ENCODE data around the gene SOX21.
"Not testable (repeated sequence)": the region's sequence is repeated elsewhere in the genome, so short reads cannot be mapped to it uniquely, and the experiment has no call there.

SOX21 gene

DNA sequence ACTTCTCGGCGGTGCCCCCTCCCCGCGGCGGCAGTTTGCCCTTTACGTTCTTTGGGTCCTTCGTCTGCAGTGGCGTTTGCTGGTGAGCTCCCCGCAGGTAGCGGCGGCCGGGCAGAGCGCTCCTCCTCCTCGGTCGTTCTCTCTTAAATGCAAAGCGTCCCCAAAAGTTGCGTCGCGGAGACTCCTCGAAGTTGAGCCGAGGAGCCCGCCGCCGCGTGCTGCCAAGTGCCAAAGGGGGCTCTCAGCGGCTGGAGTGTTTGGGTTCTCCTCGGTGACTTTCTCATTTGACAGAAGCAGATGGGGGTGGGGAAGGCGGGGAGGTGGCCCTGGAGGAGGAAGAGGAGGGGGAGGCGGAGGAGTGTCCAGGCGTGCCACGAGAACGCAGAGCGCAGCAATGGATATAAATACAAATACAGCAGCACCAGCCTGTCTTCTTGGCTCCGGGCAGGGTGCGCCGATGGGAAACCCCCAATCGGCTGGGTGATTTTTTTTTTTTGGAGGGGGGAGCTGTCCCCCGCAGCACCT is at the start of gene SOX21:
Gene SOX21, minus strand, starts transcription at position 259 of the 525 bp plus-strand sequence. CDS start 496 bp downstream, outside the sequence.
- DNase-seq: no peak

DNA sequence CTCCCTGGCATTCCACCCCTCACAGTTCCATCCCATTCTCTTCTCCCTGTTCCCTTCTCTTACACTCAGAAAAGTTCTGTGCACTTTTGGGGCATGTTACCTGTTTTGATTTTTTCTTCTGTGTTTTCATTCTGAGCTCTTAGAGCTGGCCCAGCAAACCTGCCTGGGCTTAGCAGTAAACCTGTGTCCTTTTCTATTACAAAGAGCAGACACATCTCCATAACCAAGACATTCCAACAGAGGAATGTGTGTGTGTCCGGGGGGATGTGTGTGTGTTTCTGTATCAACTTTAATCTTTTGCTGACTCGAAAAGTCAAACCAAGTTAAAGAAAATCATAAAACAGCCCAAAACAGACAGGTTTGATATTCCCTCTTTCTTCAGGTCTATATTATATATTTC is 49.1 kb upstream of the SOX21 start:
- no peak for DNase-seq

DNA sequence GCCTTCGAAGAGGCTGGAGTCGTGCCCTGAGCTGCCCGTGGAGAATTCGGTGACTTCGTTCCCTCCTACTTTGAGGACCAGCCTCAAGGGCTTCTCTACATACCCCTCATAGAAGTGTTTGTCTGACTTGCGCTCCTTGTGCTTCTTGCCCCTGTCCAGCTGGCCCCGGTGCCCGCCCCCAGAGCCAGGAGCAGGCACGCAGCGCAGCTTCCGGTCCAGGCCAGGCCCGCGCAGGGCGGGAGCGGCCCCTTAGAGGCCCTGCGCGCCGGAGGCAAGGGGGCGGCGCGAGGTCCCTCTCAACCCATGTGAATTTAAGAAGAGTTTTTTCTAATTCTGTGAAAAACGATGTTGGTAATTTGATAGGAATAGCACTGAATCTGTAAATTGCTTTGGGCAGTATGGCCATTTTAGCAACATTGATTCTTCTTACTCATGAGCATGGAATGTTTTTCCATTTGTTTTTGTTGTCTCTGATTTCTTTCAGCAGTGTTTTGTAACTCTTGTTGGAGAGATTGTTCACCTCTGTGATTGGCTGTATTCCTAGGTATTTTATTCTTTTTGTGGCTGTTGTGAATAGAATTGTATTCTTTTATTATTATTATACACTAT is 46.9 kb upstream of the SOX21 start:
- DNase-seq: no peak

DNA sequence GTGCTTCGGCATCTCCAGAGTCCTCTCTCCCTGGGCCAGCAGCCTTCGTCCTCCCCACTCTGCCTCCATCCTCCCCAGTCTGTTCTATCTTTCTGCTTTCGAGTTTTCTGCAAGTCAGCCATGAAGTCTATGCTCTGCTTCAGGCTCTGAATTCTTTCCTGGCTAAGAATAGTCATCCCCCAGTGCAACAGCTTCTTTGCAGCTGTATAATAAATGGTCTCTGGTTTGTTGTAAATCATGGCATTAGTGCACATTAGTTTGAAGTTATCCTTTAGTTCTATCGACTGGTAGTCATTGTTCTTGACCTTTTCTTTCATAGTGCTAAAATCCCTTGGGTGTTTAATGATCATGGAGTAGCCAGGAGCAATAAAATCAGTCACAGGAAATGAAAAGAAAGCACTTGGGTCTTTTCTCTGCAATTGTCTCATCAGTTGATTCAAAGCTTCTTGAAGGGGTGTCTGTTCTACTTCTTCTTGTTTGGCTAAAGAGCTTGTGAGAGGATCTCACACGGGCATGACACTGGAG is 46.2 kb upstream of the SOX21 start:
- no peak for DNase-seq

DNA sequence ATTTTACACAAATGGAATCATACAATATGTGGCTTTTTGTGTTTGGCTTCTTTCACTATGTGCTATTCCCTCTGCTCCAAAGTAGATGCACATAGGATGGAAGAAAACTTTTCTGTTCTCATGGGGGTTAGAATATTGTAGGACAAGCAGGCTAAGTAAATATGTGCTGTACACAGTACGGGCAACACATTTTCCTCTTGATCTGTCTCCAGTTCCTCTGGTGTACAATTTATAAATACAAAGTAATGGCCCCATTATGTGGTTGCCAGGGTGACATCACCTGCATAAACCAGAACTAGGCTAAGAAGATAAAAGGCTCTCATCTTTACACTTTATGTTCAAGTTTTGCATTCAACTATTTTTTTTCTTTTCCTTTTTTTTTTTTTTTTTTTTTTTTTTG is 41.0 kb upstream of the SOX21 start:
- no peak for DNase-seq

DNA sequence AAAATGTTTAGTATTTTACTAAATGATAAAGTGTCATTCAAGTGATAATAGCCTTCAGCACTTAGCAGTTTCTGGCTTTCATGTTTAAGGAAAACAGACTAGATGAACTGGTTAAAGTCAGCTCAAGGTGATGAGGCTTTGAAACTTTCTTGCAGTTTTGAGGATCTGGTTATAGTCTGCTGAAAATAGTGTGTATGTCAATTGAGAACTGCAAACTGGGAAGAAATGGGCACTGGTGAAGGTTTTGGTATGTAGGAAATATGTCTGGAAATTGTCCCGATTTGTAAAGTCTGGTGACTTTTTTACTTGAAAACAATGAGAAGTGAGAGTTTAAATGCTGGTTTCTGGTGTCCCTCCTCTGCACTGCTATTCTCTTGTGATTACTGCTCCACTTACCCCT is 36.8 kb upstream of the SOX21 start:
- DNase-seq: no peak

DNA sequence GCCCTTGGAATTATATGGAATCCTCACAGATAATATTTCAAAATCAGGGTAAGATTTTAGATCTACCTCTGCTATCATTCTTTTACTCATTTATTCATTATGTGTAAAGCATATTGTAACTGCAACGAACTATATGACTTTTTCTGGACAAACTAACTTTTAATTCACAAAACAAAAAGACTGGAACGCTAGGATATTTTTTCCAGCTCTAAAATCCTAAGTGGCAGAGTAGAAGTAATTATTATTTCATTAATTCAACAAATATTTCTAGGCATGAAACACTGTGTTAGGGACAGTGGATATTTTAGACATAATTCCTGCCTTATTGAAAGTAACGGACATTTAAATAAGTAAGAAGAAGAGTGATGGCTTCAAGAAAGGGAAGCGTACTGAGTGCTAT is 26.9 kb upstream of the SOX21 start:
- DNase-seq: no peak

DNA sequence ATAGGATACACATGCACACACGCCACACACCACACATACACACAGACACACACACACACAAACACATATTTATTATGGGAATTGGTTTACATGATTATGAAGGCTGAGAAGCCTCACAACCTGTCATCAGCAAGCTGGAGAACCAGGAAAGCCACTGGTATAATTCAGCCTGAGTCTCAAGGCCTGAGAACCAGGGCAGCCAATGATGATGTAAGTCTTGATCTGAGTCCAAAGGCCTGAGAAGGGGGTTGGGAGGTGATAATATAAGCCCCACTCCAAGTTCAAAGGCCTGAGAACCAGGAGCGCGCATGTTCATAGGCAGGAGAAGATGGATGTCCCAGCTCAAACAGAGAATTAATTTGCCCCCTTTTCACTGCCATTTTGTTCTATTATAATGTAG is 18.7 kb upstream of the SOX21 start:
- DNase-seq: no peak

DNA sequence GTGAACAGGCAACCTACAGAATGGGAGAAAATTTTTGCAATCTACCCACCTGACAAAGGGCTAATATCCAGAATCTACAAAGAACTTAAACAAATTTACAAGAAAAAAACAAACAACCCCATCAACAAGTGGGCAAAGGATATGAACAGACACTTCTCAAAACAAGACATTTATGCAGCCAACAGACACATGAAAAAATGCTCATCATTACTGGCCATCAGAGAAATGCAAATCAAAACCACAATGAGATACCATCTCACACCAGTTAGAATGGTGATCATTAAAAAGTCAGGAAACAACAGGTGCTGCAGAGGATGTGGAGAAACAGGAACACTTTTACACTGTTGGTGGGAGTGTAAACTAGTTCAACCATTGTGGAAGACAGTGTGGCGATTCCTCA is 17.6 kb upstream of the SOX21 start:
- not testable (repeated sequence) for DNase-seq

DNA sequence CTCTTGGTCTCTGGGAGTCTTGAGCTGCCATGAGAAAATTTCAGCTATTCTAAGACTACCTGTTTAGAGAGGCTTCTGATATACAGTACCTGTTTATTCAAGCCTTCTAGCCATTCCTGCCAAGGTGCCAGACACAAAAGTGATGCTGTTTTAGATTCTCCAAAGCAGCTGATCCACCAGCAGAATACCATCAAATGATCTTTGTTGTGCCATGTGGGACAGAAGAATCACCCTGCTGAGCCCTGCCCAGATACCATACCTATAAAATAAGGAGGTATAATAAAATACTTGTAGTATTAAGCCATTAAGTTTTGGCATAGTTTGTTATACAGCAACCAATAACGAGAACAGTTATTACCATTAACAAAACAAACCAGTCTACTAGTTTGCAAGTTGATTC is 14.1 kb upstream of the SOX21 start:
- DNase-seq: no peak

DNA sequence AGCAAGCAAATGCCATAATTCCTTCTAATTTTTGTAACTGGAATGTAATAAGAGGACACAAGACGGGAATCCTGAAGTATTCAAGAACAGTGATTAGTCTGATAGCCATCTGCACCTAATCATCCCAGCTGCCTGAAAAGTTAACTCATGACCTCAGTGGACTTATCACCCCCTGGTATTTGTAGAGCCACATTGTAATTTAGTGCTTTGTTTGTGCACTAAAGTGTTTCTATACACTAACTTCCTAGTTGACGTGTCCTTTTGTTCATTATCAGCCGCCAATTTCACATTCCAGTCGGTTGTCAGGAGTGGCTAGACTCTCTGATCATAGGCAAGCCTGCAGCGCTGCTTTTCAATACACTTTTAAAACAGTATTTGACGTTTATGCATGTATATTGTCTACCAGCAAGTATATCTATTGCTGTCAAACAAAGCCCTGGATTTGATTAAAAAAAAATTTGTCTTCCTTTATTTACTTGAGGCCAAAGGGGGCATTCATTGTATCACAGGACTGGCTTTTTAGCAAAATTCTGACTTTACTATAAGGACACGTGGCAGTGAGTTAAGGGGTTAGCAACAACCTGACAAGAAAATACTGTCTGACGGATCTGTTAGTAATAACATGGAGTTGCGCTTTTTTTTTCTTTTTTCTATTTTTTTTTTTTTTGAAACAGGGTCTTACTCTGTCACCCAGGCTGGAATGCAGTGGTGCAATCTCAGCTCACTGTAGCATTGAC is 10.4 kb upstream of the SOX21 start:
- DNase-seq: no peak

DNA sequence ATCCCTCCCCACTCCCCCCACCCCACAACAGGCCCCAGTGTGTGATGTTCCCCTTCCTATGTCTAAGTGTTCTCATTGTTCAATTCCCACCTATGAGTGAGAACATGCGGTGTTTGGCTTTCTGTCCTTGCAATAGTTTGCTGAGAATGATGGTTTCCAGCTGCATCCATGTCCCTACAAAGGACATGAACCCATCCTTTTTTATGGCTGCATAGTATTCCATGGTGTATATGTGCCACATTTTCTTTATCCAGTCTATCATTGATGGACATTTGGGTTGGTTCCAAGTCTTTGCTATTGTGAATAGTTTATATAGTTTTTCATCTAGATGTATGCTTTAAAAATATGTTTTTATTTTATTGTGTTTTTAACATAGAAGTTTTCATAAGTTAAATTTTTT is 6.4 kb upstream of the SOX21 start:
- not testable (repeated sequence) for DNase-seq

DNA sequence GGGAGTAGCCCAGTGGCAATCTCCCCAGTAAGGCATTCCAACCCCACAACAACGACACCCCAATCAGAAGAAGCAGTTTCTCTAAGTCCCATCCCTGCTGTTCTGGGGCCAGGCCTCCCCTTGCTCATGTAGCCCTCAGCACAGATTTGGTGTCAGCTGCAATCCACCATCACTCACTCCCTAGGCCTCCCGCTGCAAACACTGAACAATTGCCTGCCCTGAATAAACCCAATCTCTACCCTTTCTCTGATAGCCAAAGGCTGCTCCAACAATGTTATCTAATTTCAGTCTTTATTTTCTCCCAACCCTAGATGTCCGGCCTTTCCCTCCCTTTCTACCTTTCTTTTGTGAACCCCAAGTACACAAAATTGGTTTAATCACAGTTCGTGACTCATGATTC is 5.6 kb upstream of the SOX21 start:
- DNase-seq: no peak

DNA sequence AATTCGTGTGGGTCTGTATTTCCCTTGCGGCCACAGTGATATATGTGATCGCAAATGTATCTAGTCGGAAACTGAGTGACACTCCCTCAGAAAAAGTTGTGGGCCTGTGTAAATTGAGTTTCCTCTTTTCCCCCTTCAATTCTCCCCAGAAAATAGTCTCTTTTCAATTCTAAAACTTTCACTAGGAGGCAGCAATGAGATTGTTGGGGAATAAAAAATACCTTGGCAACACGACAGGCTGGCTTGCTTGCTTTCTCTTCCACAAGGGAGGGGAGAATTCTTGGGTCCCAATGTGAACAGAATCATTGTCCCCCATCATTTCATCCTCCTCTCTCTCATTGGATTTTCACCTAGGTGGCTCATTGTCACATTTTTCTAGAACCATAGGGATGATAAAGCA is 3.7 kb upstream of the SOX21 start:
- DNase-seq: no peak

DNA sequence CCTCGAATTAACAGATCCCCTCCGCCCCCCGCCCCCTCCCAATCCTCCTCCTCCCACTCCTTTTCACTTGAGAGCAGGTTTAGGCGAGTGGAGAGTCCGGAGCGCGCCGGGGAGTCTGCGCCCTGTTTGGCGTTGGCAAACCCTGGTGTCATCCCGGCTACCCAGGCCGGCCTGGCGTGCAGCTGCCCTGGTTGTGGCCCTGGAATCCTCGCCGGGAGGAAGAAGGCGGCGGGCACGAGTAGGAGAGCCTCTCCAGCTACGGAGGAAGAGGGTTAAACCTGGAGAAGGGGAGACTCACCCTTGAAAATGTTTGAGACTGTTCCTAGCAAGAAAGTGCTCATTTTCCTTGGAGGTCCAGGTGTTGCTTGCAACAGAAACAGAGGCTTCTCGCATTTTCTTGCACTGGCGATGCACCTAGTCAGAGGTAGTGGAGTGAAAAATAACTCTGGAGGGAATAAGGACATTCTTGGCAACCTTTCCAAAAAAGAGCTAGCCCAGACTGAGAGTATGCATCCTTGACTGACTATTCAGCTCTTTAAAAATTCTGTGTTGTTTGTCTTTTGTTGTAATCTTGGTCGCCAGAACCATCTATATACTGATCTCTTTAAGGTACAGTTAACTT is 1.3 kb upstream of the SOX21 start:
- no peak for DNase-seq

DNA sequence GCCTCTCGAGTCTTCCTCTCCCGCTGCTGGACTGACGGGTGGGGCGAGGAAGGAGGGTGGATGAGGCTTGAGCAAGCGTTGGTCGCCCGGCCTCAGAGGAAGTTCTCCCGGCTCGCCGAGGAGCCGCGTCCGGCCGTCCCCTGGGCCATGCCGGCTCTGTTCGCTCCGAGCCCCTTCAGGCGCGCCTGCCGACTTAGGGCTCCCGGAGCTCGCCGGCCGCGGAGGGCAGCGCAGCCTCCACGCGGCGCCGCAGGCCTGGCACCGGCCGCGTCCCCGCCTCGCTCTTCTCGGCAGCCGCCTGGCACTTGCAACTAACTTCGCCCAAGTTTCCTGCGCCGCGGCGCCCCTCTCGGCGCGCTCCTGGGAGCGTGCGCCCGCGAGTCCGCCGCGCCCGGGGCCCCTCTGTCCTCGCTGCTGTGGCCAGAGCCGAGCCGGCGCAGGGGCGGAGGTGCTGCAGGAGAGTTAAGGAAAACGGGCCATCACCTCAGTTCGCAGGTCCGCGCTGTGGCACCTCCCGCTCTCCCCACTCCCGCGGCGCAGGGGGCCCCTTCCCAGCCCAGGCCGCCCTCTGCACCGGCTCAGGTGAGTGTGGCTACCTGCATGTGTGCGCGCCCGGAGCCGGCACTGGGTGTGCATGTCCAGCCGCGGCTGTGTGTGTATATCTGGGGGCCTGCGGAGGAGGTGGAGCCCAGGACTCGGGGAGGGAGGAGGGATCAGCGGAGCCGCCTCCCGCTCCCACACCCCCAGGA is 641 bp upstream of the SOX21 start:
- DNase-seq: no peak

DNA sequence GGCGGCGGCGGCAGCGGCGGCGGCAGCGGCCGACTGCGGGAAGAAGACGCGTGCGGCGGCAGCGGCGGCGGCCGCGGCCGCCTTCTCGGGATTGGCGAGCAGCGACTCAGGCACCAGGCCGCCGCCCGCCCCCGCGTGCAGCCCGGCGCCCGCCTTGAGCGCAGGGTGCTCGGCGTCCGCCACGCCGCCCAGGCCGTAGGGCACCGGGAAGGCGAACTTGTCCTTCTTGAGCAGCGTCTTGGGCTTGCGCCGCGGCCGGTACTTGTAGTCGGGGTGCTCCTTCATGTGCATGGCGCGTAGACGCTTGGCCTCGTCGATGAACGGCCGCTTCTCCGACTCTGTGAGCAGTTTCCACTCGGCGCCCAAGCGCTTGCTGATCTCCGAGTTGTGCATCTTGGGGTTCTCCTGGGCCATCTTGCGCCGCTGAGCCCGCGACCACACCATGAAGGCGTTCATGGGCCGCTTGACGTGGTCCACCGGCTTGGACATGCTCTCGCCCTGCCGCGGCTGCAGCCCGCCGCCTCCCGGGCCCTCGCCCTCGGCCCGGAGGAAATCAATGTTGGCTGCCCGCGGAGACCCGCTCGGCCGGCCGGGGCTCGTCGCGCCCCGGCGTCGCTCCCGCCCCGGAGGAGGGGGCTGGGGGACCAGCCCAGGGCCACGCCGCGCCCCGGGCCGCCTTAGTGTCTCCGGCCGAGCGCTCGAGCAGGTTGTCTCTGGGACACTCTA is 621 bp downstream of the SOX21 start:
- no peak for DNase-seq

DNA sequence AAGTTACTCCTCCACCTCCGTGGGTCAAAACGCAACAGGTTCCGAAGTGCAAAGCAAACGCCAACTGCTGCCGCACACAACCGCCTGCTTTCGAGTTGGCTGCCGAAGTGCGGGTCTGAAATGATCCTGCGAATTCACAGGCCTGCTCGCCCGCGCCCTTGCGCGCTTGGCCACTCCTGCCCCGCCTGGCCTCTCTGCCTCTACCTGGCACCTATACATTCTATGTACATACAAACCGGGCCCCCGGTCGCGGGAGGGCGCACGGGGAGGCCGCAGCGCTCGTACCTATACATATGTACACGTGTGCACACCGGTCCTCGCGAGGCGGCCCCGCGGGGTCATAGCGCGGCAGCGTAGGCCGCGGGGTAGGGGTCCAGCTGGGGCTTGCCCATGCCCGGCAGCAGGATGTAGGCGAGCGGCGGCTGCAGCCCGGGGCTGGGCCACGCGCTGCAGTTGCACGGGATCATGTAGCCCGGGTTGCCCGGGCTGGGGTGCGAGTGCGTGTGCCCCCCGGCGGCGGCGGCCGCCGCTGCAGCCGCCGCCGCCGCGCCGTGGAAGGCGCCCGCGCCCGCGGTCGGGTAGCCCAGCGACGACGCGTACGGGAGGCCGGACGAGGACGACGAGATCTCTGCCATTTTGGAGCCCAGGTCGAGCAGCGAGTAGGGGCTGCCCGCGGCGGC is 1.3 kb downstream of the SOX21 start:
- DNase-seq: no peak

DNA sequence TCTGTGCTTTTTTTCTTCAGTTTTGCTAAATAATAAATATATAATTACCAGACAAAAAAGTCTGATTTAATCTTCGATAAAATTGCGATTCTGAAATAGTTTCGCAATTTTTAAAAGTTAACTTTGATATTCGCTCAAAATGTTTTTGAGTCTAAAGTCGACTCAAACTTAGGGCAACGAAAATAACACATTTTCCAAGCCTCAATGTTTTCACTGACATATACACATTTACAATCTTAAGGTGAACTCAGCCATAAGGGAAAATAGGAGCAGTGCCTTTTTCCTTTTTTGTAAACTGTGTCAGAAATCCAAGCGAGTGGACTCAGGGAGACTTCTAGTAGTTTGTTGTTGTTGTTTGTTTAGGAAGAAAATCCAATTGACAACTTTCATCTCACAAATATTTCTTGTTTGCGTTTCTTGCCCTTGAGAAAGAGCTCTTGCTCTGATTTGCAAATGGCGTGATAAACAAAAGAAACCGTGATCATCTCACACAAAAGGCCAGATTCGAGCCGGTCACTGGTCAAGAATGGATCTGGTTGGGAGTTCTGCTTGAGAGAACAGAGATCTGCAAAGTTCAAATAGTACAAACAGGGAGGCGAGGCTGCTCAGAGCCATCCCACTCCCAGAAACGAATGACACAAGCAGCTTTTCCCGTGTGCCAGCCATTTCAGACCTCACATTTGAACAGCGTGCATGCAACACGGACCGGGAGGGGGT is 2.1 kb downstream of the SOX21 start:
- no peak for DNase-seq

DNA sequence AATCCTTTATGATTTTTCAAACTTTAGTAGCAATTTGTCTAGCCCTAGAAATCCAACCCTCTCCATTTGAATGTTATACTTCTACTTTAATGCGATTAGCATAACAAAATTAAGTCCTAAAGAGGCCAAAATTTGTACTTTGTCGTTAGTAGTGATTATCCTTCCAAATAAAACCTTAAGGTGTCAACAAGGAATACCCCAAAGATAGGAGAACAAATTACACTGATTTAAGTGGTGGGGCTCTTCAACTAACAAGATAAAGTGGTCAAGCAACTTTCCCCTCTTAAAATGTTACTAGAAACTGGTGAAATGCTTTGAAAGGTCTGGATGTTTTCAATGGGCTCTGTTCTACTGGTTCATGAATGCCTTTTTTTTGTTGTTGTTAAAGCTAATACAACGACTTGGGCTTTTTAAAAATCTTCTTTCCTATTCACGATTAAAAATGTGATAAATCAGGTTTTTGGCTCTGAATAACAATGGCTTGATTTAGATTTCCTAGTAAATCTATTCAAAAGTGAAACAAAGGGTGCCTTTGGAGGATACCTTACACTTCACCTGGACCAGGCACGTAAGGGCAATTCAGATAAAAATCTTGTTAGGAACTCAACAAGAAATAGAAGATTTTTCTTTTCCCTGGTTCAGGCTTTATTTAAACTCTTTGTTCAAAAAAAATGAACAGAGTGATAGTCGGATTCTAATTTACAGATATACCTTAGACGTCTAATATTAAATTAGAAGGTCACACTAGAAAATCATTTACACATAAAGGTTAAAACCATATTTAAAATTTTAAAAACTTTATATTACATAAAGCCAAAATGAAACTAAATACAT is 3.1 kb downstream of the SOX21 start:
- DNase-seq: no peak
